GM19438 (cell line): ENCODE measurements around the gene MMD2.

Experiments used
- ATAC-seq: cut with Tn5 transposase; IDR thresholded peaks from one replicate; pipeline ENCODE4 v1.9.1; 2021; ENCODE audit warnings: low read depth; ENCODE audit not compliant: unreplicated experiment

MMD2 gene

GRCh38 chr7:4959893-4960292, 906 bp upstream of the MMD2 start:
- no peak for ATAC-seq

- no peak for ATAC-seq
Measured at GRCh38 chr7:4959306-4959705, 319 bp upstream of the MMD2 start.

GRCh38 chr7:4957847-4958476, 1.0 kb downstream of the MMD2 start:
- no peak for ATAC-seq

DNA sequence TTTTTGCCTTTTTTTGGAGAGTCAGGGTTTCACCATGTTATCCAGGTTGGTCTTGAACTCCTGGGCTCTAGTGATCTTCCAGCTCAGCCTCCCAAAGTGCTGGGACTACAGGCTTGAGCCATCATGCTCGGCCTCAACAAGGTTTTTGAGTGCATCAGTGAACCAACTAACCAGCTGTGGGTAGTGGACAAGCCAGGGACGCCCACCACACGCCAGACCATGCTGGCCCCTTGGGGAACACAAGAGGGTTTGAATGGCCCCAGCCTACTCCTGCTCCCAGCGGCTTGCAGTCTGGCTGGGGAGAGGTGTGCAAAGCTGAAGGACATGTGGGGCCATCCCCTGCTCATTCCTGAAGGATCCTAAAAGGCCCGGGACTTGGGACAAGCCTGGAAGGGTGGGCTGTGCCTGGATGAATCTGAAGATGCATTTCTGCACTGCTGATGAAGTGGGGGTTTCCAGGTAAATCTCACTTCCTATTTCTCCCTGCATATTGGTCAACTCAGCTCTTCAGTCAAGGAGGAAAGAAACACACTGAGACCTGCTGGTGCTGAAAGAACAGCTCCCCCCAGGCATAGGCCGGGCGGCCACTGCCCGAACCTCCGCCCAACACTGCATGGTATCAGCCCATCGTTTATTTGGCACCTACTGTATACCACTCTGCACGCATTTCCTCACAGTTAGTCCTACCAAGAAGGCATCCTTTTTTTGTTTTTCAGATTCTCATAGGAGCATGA, 6.9 kb downstream of the MMD2 start:
- no peak for ATAC-seq

DNA sequence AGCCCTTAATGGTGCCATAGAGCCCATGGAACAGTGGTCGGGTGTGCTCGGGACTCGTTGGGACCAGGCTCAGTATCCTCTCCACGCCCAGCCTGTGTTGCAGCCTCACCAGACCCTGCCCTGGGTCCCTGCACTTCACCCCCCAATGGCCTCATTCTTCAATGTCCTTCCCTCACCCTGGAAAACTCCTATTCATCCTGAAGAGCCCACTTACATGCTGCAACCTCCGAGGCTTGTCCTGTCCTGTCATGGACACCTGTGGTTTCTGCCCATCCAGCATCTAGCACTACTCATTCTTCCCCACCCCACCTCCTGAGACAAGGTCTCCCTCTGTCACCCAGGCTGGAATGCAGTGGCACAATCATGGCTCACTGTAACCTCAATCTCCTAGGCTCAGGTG, 7.7 kb downstream of the MMD2 start:
- no peak for ATAC-seq

GRCh38 chr7:4948402-4948801, 10.6 kb downstream of the MMD2 start:
- ATAC-seq: no peak

DNA sequence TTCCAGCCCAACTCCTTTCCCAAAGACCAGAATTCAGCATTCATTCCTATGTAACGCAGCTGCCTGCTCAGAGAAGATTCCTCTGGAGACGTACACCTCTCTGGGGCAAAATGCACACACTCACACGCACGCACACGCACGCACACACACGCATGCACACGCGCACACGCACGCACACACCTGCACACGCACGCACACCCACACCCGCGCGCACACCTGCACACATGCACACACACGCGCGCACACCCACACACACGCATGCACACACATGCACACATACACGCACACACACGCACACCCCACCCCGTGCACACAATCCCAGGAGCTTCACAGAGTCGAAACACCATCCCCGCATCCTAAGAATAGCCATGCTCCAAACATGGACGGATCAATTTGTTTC, 13.0 kb downstream of the MMD2 start:
- ATAC-seq: no peak

- no peak for ATAC-seq
Measured at GRCh38 chr7:4944939-4945338, 14.0 kb downstream of the MMD2 start.

- no peak for ATAC-seq
Measured at GRCh38 chr7:4943297-4943696, 15.7 kb downstream of the MMD2 start.

GRCh38 chr7:4939971-4940728, 18.8 kb downstream of the MMD2 start:
- ATAC-seq: no peak

DNA sequence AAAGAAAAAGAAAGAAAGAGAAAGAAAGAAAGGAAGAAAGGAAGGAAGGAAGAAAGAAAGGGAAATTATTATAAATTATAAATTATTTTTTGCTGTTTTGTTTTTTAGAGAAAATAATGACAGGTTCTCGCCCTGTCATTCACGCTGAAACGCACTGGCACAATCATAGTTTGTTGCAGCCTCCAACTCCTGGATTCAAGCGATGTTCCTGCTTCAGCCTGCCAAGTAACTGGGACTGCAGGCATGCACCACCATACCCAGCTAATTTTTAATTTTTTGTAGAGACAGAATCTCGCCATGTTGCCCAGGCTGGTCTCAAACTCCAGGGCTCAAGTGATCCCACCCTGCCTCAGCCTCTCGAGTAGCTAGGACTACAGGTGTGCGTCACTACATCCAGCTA, 21.6 kb downstream of the MMD2 start:
- no peak for ATAC-seq

DNA sequence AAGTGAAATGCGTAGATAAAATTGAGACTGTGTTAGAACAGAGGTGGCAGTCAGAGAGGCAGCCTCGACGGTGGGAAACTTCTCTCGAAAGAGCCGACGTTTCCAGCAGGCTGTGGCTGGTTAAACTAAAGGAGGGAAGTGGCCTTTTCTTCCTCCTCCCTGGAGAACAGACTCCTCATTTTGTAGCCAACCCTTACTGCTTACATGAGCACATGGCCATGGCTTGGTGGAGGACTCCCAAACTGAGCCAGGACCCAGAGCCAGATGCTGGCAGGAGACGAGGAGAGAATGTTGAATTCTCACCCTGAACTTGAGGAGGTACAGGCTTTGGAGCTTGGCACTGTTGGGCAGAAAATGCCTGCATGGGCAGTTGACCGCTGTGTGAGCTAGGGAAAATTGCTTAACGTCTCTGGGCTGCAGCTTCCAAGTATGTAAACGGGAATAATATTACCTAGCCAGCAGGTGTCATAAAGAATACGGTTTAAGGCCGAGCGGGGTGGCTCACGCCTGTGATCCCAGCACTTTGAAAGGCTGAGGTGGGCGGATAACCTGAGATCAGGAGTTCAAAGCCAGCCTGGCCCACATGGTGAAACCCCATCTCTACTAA, 24.5 kb downstream of the MMD2 start:
- ATAC-seq: no peak

DNA sequence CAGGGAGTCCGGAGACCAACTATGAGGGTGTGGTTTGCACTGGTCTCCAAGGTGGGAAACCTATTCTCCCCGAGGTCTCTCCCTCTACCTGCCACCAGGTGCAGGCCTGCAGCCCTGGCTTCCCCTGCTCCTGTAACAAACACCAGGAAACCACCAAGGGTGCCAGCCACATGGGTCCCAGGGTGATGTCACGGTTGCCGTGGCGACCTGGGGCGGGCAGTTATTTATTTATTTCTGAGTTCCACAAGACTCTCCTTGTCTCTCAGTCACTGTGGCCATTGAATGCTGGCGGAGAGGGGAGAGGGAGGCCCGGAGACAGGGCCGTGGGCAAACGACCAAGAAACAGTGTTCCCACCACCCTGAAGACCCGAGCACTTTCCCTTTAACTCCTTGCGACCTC, 27.0 kb downstream of the MMD2 start:
- no peak for ATAC-seq

DNA sequence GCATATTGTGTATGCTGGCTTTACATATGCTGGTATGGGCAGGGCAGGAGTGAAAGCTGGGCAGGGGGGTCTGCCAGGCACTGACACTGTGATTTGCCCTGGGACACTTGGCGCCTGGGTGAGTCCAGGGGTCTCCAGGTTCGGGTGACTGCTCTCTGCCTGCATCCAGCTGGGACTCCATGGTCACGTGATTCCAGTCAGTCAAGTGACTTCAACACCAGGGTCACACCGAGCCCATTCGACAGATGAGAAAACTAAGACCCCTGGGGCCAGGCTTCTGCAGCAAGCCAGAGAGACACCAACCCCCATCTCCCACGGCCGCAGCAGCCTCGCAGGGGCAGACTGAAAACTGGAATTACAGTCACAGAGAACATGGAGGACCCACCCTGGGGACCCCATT, 30.0 kb downstream of the MMD2 start:
- no peak for ATAC-seq

GRCh38 chr7:4928445-4928844, 30.5 kb downstream of the MMD2 start:
- ATAC-seq: no peak

- ATAC-seq: no peak
Measured at GRCh38 chr7:4919969-4920766, 38.8 kb downstream of the MMD2 start.

DNA sequence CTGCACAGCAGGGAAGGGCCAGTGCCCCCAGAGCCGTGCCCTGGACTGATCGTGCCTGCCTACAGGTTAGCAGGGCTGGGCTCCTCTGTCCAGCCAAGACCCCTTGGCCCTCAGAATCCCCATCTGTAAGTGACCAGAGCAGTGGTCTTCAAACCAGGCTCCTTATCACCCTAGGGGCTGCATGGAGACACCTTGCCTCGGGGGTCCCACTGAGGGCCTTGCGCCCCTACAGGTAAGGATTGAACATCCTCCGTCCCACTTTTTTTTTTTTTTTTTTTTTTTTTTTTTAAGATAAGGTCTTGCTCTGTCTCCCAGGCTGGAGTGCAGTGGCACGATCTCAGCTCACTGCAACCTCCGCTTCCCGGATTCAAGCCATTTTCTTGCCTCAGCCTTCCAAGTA, 42.9 kb downstream of the MMD2 start:
- ATAC-seq: no peak

DNA sequence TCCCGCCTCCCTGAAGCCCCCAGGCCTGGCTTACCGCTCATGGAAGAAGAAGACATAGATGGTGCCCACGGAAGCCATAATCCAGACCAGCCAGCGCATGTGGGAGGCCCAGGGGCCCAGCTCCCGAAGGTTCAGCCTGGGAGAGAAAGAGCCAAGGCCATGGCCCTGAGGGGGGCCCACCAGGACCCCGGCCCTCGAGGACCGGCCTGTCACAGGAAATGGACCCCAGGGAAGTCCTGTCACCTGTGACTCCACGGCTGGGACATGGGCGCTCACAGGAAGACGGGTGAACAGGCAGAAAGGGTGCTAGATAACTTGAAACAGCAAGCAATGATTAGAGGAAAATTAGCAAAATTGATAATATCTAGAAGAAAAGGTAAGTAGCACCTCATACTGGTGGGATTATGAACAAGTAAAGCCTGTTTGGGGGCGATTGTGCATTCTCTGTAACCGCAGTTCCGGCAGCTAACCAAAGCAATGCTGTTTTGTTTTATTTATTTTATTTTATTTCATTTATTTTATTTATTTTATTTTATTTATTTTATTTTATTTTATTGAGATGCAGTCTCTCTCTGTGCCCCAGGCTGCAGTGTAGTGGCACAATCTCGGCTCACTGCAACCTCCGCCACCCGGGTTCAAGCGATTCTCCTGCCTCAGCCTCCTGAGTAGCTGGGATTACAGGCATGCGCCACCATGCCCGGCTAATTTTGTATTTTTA, 47.7 kb downstream of the MMD2 start:
- no peak for ATAC-seq

GRCh38 chr7:4906682-4907081, 52.3 kb downstream of the MMD2 start:
- no peak for ATAC-seq

DNA sequence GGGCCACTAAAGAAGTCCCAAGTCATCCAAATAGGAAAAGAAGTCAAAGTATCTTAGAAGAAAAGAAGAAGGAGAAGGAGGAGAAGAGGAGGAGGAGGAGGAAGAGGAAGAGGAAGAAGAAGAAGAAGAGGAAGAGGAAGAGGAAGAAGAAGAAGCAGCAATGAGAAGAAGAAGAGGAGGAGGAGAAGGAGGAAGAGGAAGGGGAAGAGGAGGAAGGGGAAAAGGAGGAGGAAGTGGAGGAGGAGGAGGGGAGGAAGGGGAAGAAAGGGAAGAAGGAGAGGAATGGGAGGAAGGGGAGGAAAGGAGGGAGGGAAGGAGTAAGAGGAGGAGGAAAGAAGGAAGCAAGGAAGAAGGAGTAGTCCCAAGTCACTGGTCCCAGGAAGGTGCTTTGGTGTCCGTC, 53.8 kb downstream of the MMD2 start:
- no peak for ATAC-seq
